Lower lobe of right lung (tissue), 2 donors: ENCODE data around the gene CD82. TPM values are rescaled to one million over a fixed set of nuclear protein-coding genes. Genes with fewer than 3 reads are reported as not detected.

ENCODE experiments used
- ATAC-seq, 2 donors: fragments of 200-7000 bp; cut with Tn5 transposase; one replicate each; pipeline ENCODE4 v1.9.1; 2020 to 2022; ENCODE audit warnings: mild to moderate bottlenecking in 2 of 2, moderate library complexity in 2 of 2
- DNase-seq: peaks from one replicate; pipeline ENCODE4 v3.0.0-alpha.2; 2020
- H3K27ac ChIP-seq: fragments of 200-600 bp; one replicate; pipeline ENCODE4 v1.8.0; 2022
- H3K27me3 ChIP-seq: fragments of 200-600 bp; one replicate; pipeline ENCODE4 v1.8.0; 2022; ENCODE audit warnings: low read depth
- H3K36me3 ChIP-seq: fragments of 200-600 bp; one replicate; pipeline ENCODE4 v1.8.0; 2022; ENCODE audit warnings: mild to moderate bottlenecking
- H3K4me1 ChIP-seq: fragments of 200-600 bp; one replicate; pipeline ENCODE4 v1.8.0; 2022
- H3K4me3 ChIP-seq: fragments of 200-600 bp; one replicate; pipeline ENCODE4 v1.8.0; 2022; ENCODE audit warnings: mild to moderate bottlenecking
- H3K9me3 ChIP-seq: fragments of 200-600 bp; one replicate; pipeline ENCODE4 v1.8.0; 2022
- CTCF ChIP-seq: fragments of 200-600 bp; IDR thresholded peaks from one replicate; pipeline ENCODE4 v1.8.0; 2022; ENCODE audit warnings: antibody characterized with exemption, mild to moderate bottlenecking
- intact Hi-C: fragments of 100-400 bp; cut with DNase I; formaldehyde crosslinking; loops from one replicate; pipeline ENCODE4 v1.11.0; 2022
- total RNA-seq: library from RNA; stranded (reverse); fragmentation: NEBNext Ultra II Directional; extraction: Animal tissue kit (Norgen Biotek cat#: 25700); gene quantifications from one replicate; pipeline ENCODE4 v1.2.1, GENCODE V29; 2021
- donor health status: DM: no; HTN: yes; CAD: no; lungs with severe emphysema.

Gene CD82
- total RNA-seq, 1 donor from 2014 or later = 129 TPM

GRCh38 chr11:44525473-44526252 lies 39.8 kb upstream of the CD82 start:
- peaks cover 2% of the 10 kb centered on the region for H3K4me1 ChIP-seq
- ATAC-seq = no peak
- H3K4me3 ChIP-seq = no peak overlapping the region
- H3K36me3 ChIP-seq = no peaks in the 10 kb centered on the region
- H3K9me3 ChIP-seq = no peaks in the 10 kb centered on the region
- H3K27ac ChIP-seq = no peak overlapping the region
- DNase-seq = no peak
- no peak for TF ChIP-seq CTCF
- intact Hi-C loops = no loop called here
- H3K27me3 ChIP-seq = no peaks in the 10 kb centered on the region

- Histone ChIP-seq H3K4me1 (no peaks in the 10 kb centered on the region), H3K27me3 (no peaks in the 10 kb centered on the region), H3K27ac (no peak overlapping the region), H3K4me3 (no peak overlapping the region), H3K9me3 (no peaks in the 10 kb centered on the region), H3K36me3 (no peaks in the 10 kb centered on the region)
- intact Hi-C loops = no loop called here
- DNase-seq = no peak
- ATAC-seq = no peak
- no peak for TF ChIP-seq CTCF
Observed at GRCh38 chr11:44526438-44526837, 39.0 kb upstream of the CD82 start.

GRCh38 chr11:44527476-44527875 lies 38.0 kb upstream of the CD82 start:
- Histone ChIP-seq H3K4me1 (no peaks in the 10 kb centered on the region), H3K27me3 (no peaks in the 10 kb centered on the region), H3K27ac (no peak overlapping the region), H3K4me3 (no peak overlapping the region), H3K9me3 (no peaks in the 10 kb centered on the region), H3K36me3 (no peaks in the 10 kb centered on the region)
- DNase-seq = no peak
- no peak for ATAC-seq
- intact Hi-C loops = no loop called here
- TF ChIP-seq CTCF = no peak

- Histone ChIP-seq H3K4me3 (no peak overlapping the region), H3K27me3 (no peaks in the 10 kb centered on the region), H3K27ac (no peak overlapping the region), H3K36me3 (no peaks in the 10 kb centered on the region), H3K4me1 (no peaks in the 10 kb centered on the region), H3K9me3 (no peaks in the 10 kb centered on the region)
- ATAC-seq = no peak
- no peak for TF ChIP-seq CTCF
- DNase-seq = no peak
- intact Hi-C loops = no loop called here
Observed at GRCh38 chr11:44528103-44528502, 37.4 kb upstream of the CD82 start.

GRCh38 chr11:44528581-44528980 lies 36.9 kb upstream of the CD82 start:
- Histone ChIP-seq H3K27me3 (no peaks in the 10 kb centered on the region), H3K27ac (no peak overlapping the region), H3K4me1 (no peaks in the 10 kb centered on the region), H3K9me3 (no peaks in the 10 kb centered on the region), H3K36me3 (no peaks in the 10 kb centered on the region), H3K4me3 (no peak overlapping the region)
- ATAC-seq (no peak), DNase-seq (no peak)
- intact Hi-C loops = no loop called here
- no peak for TF ChIP-seq CTCF
